K562 (cell line): ENCODE data around the gene LMAN2. TPM values are rescaled to one million over a fixed set of nuclear protein-coding genes. Genes with fewer than 3 reads are reported as not detected.

Experiments
- ARNT ChIP-seq, 2 experiments: fragments of 450-650 bp; IDR thresholded peaks; 2 replicates each; pipeline ENCODE4 v1.6.1; 2016; ENCODE audit warnings: mild to moderate bottlenecking in 1 of 2
- BMI1 ChIP-seq: fragments of 150-350 bp; IDR thresholded peaks from 2 replicates; pipeline ENCODE4 v1.6.1; 2014; ENCODE audit warnings: low read length
- BRD9 ChIP-seq: fragments of 450-650 bp; IDR thresholded peaks from 2 replicates; pipeline ENCODE4 v1.6.1; 2018; ENCODE audit warnings: low read depth; ENCODE audit not compliant: partially characterized antibody
- ETS2 ChIP-seq: IDR thresholded peaks from 2 replicates; pipeline ENCODE4 v1.6.1; 2016; ENCODE audit warnings: borderline replicate concordance, missing genetic modification characterization, mild to moderate bottlenecking, moderate library complexity, missing compliant biosample characterization; ENCODE audit not compliant: poor library complexity, severe bottlenecking
- EZH2 ChIP-seq: IDR thresholded peaks from 2 replicates; pipeline ENCODE4 v1.6.1; 2012; ENCODE audit warnings: low read depth, mild to moderate bottlenecking, inconsistent platforms, low read length, borderline replicate concordance
- FOXO4 ChIP-seq: fragments of 450-650 bp; formaldehyde crosslinking; IDR thresholded peaks from 2 replicates; pipeline ENCODE4 v1.4.0; 2020; ENCODE audit warnings: mild to moderate bottlenecking, moderate library complexity
- MECOM ChIP-seq: fragments of 250-450 bp; sonication (Bioruptor Pico); IDR thresholded peaks from 2 replicates; pipeline ENCODE4 v1.8.0; 2022; ENCODE audit warnings: inconsistent platforms
- MXD1 ChIP-seq: fragments of 250-450 bp; sonication (Bioruptor Pico); IDR thresholded peaks from 2 replicates; pipeline ENCODE4 v1.8.0; 2021; ENCODE audit warnings: borderline replicate concordance, mild to moderate bottlenecking, moderate library complexity; ENCODE audit not compliant: poor library complexity, severe bottlenecking
- MYBL2 ChIP-seq, 2 experiments: fragments of 450-650 bp in 1 of 2; sonication (generic) in 1 of 2; formaldehyde crosslinking in 1 of 2; IDR thresholded peaks; 2 replicates each; pipeline versions ENCODE4 v1.6.1 to v1.8.1; 2017 to 2022; ENCODE audit warnings: borderline replicate concordance in 1 of 2, inconsistent platforms in 1 of 2, low read depth in 1 of 2, mild to moderate bottlenecking in 1 of 2, missing genetic modification reagents in 1 of 2, moderate library complexity in 1 of 2
- PML ChIP-seq: IDR thresholded peaks from 2 replicates; pipeline ENCODE4 v1.6.1; 2012; ENCODE audit warnings: low read length, inconsistent platforms
- SMAD4 ChIP-seq: fragments of 250-450 bp; sonication (Bioruptor Pico); conservative IDR thresholded peaks from 2 replicates; pipeline ENCODE4 v1.8.0; 2021; ENCODE audit warnings: inconsistent platforms, mild to moderate bottlenecking, moderate library complexity
- SOX6 ChIP-seq: fragments of 450-650 bp; IDR thresholded peaks from 2 replicates; pipeline ENCODE4 v1.6.1; 2014; ENCODE audit warnings: mild to moderate bottlenecking
- SREBF2 ChIP-seq: sonication (generic); formaldehyde crosslinking; IDR thresholded peaks from 2 replicates; pipeline ENCODE4 v1.4.0; 2020; ENCODE audit warnings: mild to moderate bottlenecking, missing genetic modification reagents
- SRF ChIP-seq, 2 experiments: fragments of 250-450, 450-650 bp in 1 of 2; sonication (Bioruptor Pico) in 1 of 2; sonication (generic) in 1 of 2; formaldehyde crosslinking; IDR thresholded peaks; 2 replicates each; pipeline versions ENCODE4 v1.5.0 to v1.5.1; 2020 to 2022; ENCODE audit warnings: mild to moderate bottlenecking in 1 of 2, missing genetic modification reagents in 1 of 2
- TCF7L2 ChIP-seq: fragments of 150-350 bp; IDR thresholded peaks from 2 replicates; pipeline ENCODE4 v1.6.1; 2016; ENCODE audit warnings: low read depth, mild to moderate bottlenecking, low read length, moderate library complexity
- TEAD2 ChIP-seq: fragments of 450-650 bp; IDR thresholded peaks from 2 replicates; pipeline ENCODE4 v1.6.1; 2016; ENCODE audit warnings: missing genetic modification characterization, control low read depth, missing compliant biosample characterization
- TOE1 ChIP-seq, 2 experiments: fragments of 450-650 bp in 1 of 2; sonication (generic) in 1 of 2; formaldehyde crosslinking in 1 of 2; IDR thresholded peaks; 2 replicates each; pipeline versions ENCODE4 v1.7.1 to v1.8.0; 2016 to 2022; ENCODE audit warnings: borderline replicate concordance in 2 of 2, mild to moderate bottlenecking in 2 of 2, antibody characterized with exemption in 1 of 2, inconsistent platforms in 1 of 2, low read depth in 1 of 2, missing genetic modification reagents in 1 of 2, moderate library complexity in 1 of 2
- U2AF2 ChIP-seq: fragments of 200-400 bp; formaldehyde crosslinking; optimal IDR thresholded peaks from 2 replicates; pipeline ENCODE3; 2017; ENCODE audit warnings: low read depth, mild to moderate bottlenecking, low read length
- ZC3H11A ChIP-seq: IDR thresholded peaks from 2 replicates; pipeline ENCODE4 v1.6.1; 2012; ENCODE audit warnings: low read depth, low read length, improper control_type of control experiment
- ZNF124 ChIP-seq: sonication (generic); formaldehyde crosslinking; IDR thresholded peaks from 2 replicates; pipeline ENCODE4 v1.8.1; 2022; ENCODE audit warnings: missing genetic modification reagents
- ZNF217 ChIP-seq: sonication (generic); formaldehyde crosslinking; IDR thresholded peaks from 2 replicates; pipeline ENCODE4 v1.8.0; 2022; ENCODE audit warnings: mild to moderate bottlenecking, missing genetic modification reagents
- ZNF3 ChIP-seq: fragments of 250-450 bp; sonication (Bioruptor Pico); IDR thresholded peaks from 2 replicates; pipeline ENCODE4 v1.5.0; 2021; ENCODE audit warnings: mild to moderate bottlenecking, moderate library complexity
- ZNF639 ChIP-seq, 2 experiments: fragments of 200-800 bp in 1 of 2; sonication (Bioruptor generic) in 1 of 2; sonication (generic) in 1 of 2; formaldehyde crosslinking in 1 of 2; IDR thresholded peaks in 1 of 2; conservative IDR thresholded peaks in 1 of 2; 2 replicates each; pipeline versions ENCODE4 v1.5.0 to v1.6.1; 2016 to 2020; ENCODE audit warnings: missing compliant biosample characterization in 1 of 2, missing genetic modification characterization in 1 of 2, missing genetic modification reagents in 1 of 2
- polyA plus RNA-seq, 8 experiments: library from polyadenylated mRNA; depleted of rRNA in 4 of 8; stranded (reverse) in 5 of 8; unstranded in 3 of 8; fragments of >200 nt; fragmentation: Nextera tagmentation in 2 of 8; fragmentation: Illumina TruSeq in 1 of 8; extraction: Ambion mirVana in 2 of 8; extraction: Trizol in 1 of 8; gene quantifications; 2 replicates each; pipeline versions ENCODE4 v1.2.1 to v1.2.3, GENCODE V29; 2011 to 2014; ENCODE audit warnings: inconsistent platforms in 1 of 8, missing spikeins in 1 of 8
- total RNA-seq, 7 experiments: library from RNA; depleted of rRNA in 6 of 7; stranded (reverse); fragments of >200 nt in 6 of 7; fragmentation: Illumina TruSeq in 2 of 7; extraction: Trizol in 2 of 7; gene quantifications; 2 replicates each; pipeline versions ENCODE4 v1.2.1 to v1.2.3, GENCODE V29; 2011 to 2021; ENCODE audit warnings: low replicate concordance in 1 of 7

Gene LMAN2
- total and polyA plus RNA-seq, 9 of the 15 experiments (the other 6 are each of a cell fraction or from before 2014, with no cell fraction given): 2.7 to 254 (median 136) TPM

- TF ChIP-seq ETS2: no peak
- TF ChIP-seq FOXO4 (CRISPR knock-in tag): no peak
- no peak for TF ChIP-seq SREBF2 (CRISPR knock-in tag)
- no peak for TF ChIP-seq TOE1 (IDR thresholded peaks at IDR 0.05; ENCODE audit: borderline replicate concordance)
- no peak for TF ChIP-seq TOE1 (CRISPR knock-in tag; IDR thresholded peaks at IDR 0.05; ENCODE audit: borderline replicate concordance, low read depth)
- TF ChIP-seq BMI1: no peak
- TF ChIP-seq MXD1 (CRISPR knock-in tag): no peak
- TF ChIP-seq BRD9: no peak
- TF ChIP-seq ZNF3 (CRISPR knock-in tag): no peak
- no peak for TF ChIP-seq MYBL2 (IDR thresholded peaks at IDR 0.05; ENCODE audit: low read depth)
- TF ChIP-seq MYBL2 (CRISPR knock-in tag; IDR thresholded peaks at IDR 0.05; ENCODE audit: borderline replicate concordance): no peak
- TF ChIP-seq TEAD2 (tag): no peak
- TF ChIP-seq U2AF2: no peak
- no peak for TF ChIP-seq ZNF639 (CRISPR knock-in tag; conservative IDR thresholded peaks at IDR 0.05 in 1 of 2, IDR thresholded peaks at IDR 0.05 in 1 of 2)
- no peak for TF ChIP-seq ARNT (IDR thresholded peaks at IDR 0.05)
- TF ChIP-seq ZC3H11A: no peak
- 0 out of 2 replicates have a peak, but pooled peaks have one; percentile 22 for TF ChIP-seq SMAD4 (CRISPR knock-in tag)
- TF ChIP-seq TCF7L2: no peak
- TF ChIP-seq EZH2: no peak
- no peak for TF ChIP-seq ZNF124 (CRISPR knock-in tag)
- TF ChIP-seq SRF (CRISPR knock-in tag; IDR thresholded peaks at IDR 0.05): no peak
- no peak for TF ChIP-seq MECOM (CRISPR knock-in tag)
- TF ChIP-seq ZNF217 (CRISPR knock-in tag): no peak
- no peak for TF ChIP-seq PML
- no peak for TF ChIP-seq SOX6
Measured at GRCh38 chr5:177362610-177363507, 11.4 kb upstream of the LMAN2 start (continued).
